Astrocyte (in vitro differentiated cells and primary cell): ENCODE data around the gene CD3G.

Experiments
- CTCF ChIP-seq: IDR thresholded peaks from 2 replicates; pipeline ENCODE4 v1.5.1; 2011; ENCODE audit warnings: low read depth, mild to moderate bottlenecking, inconsistent platforms, low read length, moderate library complexity; ENCODE audit not compliant: insufficient read depth
- EZH2 ChIP-seq: IDR thresholded peaks from 2 replicates; pipeline ENCODE4 v1.6.1; 2012; ENCODE audit warnings: mild to moderate bottlenecking, low read length, inconsistent platforms; ENCODE audit not compliant: insufficient read depth

GRCh38 chr11:118322721-118323120 is 21.4 kb upstream of the CD3G start:
- TF ChIP-seq CTCF (no peak), EZH2 (no peak)
